Activated T-helper 2 cell treated with anti-CD3 and anti-CD28 coated beads, Interferon-gamma antibody, Interleukin-2, Interleukin-4, amounts not matched to agents 10 μg/mL and 5 μg/mL and 100 μg/mL, durations not matched to agents 14 hours and 24 hours and 36 hours (primary cell): ENCODE measurements around the gene HSD11B1L. TPM values are rescaled to one million over a fixed set of nuclear protein-coding genes. Genes with fewer than 3 reads are reported as not detected.
A peak's percentile ranks its signal among the peaks of the same experiment; 100 is the strongest.

Experiments used
- DNase-seq: peaks from one replicate; pipeline ENCODE4 v3.0.0; 2021; ENCODE audit warnings: low spot score
- H3K27ac Mint-ChIP-seq: one replicate; pipeline ENCODE4 v1.8.0; 2021; ENCODE audit warnings: mixed read lengths
- H3K27me3 Mint-ChIP-seq: one replicate; pipeline ENCODE4 v1.8.0; 2021; ENCODE audit warnings: low read depth, mixed read lengths
- H3K36me3 Mint-ChIP-seq: one replicate; pipeline ENCODE4 v1.8.0; 2021; ENCODE audit warnings: low read depth, mixed read lengths
- H3K4me1 Mint-ChIP-seq: one replicate; pipeline ENCODE4 v1.8.0; 2021; ENCODE audit warnings: low read depth, mixed read lengths
- H3K4me3 Mint-ChIP-seq: one replicate; pipeline ENCODE4 v1.8.0; 2021; ENCODE audit warnings: low read depth, mild to moderate bottlenecking, moderate library complexity, mixed read lengths
- H3K9me3 Mint-ChIP-seq: one replicate; pipeline ENCODE4 v1.8.0; 2021; ENCODE audit warnings: mixed read lengths
- intact Hi-C: fragments of 100-400 bp; cut with micrococcal nuclease; formaldehyde crosslinking; loops from one replicate; pipeline ENCODE4 v1.15.1; 2023
- total RNA-seq: library from RNA; stranded (reverse); gene quantifications from 2 replicates; pipeline ENCODE4 v1.2.3, GENCODE V29; 2022

Gene HSD11B1L
- total RNA-seq, 1 donor from 2014 or later: 2.5 TPM

GRCh38 chr19:5703819-5704818, 23.3 kb downstream of the HSD11B1L start:
- no peak overlapping the region for H3K27ac Mint-ChIP-seq
- H3K4me1 Mint-ChIP-seq: no peaks in the 10 kb centered on the region
- no peaks in the 10 kb centered on the region for H3K9me3 Mint-ChIP-seq
- peaks cover 60% of the 10 kb centered on the region for H3K36me3 Mint-ChIP-seq
- H3K4me3 Mint-ChIP-seq: no peak overlapping the region
- intact Hi-C loops: no loop called here
- DNase-seq: no peak
- H3K27me3 Mint-ChIP-seq: no peaks in the 10 kb centered on the region

GRCh38 chr19:5705552-5705951, 24.7 kb downstream of the HSD11B1L start:
- Mint-ChIP-seq H3K9me3 (no peaks in the 10 kb centered on the region), H3K4me1 (no peaks in the 10 kb centered on the region), H3K27ac (no peak overlapping the region), H3K4me3 (no peak overlapping the region), H3K36me3 (peaks cover 63% of the 10 kb centered on the region), H3K27me3 (no peaks in the 10 kb centered on the region)
- intact Hi-C loops: no loop called here
- DNase-seq: no peak

GRCh38 chr19:5706876-5707573, 26.2 kb downstream of the HSD11B1L start:
- no peaks in the 10 kb centered on the region for H3K27me3 Mint-ChIP-seq
- no peaks in the 10 kb centered on the region for H3K4me1 Mint-ChIP-seq
- intact Hi-C loops: no loop called here
- DNase-seq: no peak
- no peaks in the 10 kb centered on the region for H3K9me3 Mint-ChIP-seq
- H3K36me3 Mint-ChIP-seq: peaks cover 63% of the 10 kb centered on the region
- no peak overlapping the region for H3K4me3 Mint-ChIP-seq
- no peak overlapping the region for H3K27ac Mint-ChIP-seq

GRCh38 chr19:5707576-5708575, 27.0 kb downstream of the HSD11B1L start:
- no peaks in the 10 kb centered on the region for H3K27me3 Mint-ChIP-seq
- DNase-seq: no peak
- H3K9me3 Mint-ChIP-seq: no peaks in the 10 kb centered on the region
- no peak overlapping the region for H3K4me3 Mint-ChIP-seq
- no peaks in the 10 kb centered on the region for H3K4me1 Mint-ChIP-seq
- peaks cover 65% of the 10 kb centered on the region for H3K36me3 Mint-ChIP-seq
- intact Hi-C loops: no loop called here
- no peak overlapping the region for H3K27ac Mint-ChIP-seq

GRCh38 chr19:5711025-5711424, 30.2 kb downstream of the HSD11B1L start:
- H3K9me3 Mint-ChIP-seq: no peaks in the 10 kb centered on the region
- no peak overlapping the region for H3K27ac Mint-ChIP-seq
- H3K4me1 Mint-ChIP-seq: peaks cover 3% of the 10 kb centered on the region
- H3K4me3 Mint-ChIP-seq: no peak overlapping the region
- H3K27me3 Mint-ChIP-seq: no peaks in the 10 kb centered on the region
- DNase-seq: no peak
- H3K36me3 Mint-ChIP-seq: peaks cover 60% of the 10 kb centered on the region
- intact Hi-C loops: no loop called here

- Mint-ChIP-seq H3K27ac (no peak overlapping the region), H3K4me1 (peaks cover 3% of the 10 kb centered on the region), H3K9me3 (no peaks in the 10 kb centered on the region), H3K36me3 (peaks cover 59% of the 10 kb centered on the region), H3K4me3 (no peak overlapping the region), H3K27me3 (no peaks in the 10 kb centered on the region)
- intact Hi-C loops: no loop called here
- no peak for DNase-seq
These were observed 30.9 kb downstream of the HSD11B1L start for GRCh38 chr19:5711713-5712161.

- intact Hi-C loops: no loop called here
- peaks cover 14% of the 10 kb centered on the region for H3K4me1 Mint-ChIP-seq
- H3K4me3 Mint-ChIP-seq: no peak overlapping the region
- no peaks in the 10 kb centered on the region for H3K27me3 Mint-ChIP-seq
- peaks cover 64% of the 10 kb centered on the region for H3K36me3 Mint-ChIP-seq
- no peak overlapping the region for H3K27ac Mint-ChIP-seq
- no peak for DNase-seq
- no peaks in the 10 kb centered on the region for H3K9me3 Mint-ChIP-seq
These were observed 32.4 kb downstream of the HSD11B1L start for GRCh38 chr19:5713228-5713627.

- H3K27me3 Mint-ChIP-seq: no peaks in the 10 kb centered on the region
- no peak overlapping the region for H3K4me3 Mint-ChIP-seq
- no peak overlapping the region for H3K27ac Mint-ChIP-seq
- H3K4me1 Mint-ChIP-seq: peaks cover 17% of the 10 kb centered on the region
- H3K36me3 Mint-ChIP-seq: peaks cover 67% of the 10 kb centered on the region
- intact Hi-C loops: no loop called here
- DNase-seq: no peak
- H3K9me3 Mint-ChIP-seq: no peaks in the 10 kb centered on the region
These were observed 34.0 kb downstream of the HSD11B1L start for GRCh38 chr19:5714816-5715215.

- Mint-ChIP-seq H3K27me3 (no peaks in the 10 kb centered on the region), H3K4me1 (peaks cover 20% of the 10 kb centered on the region), H3K36me3 (peaks cover 49% of the 10 kb centered on the region), H3K9me3 (no peaks in the 10 kb centered on the region), H3K4me3 (peak overlapping the region; percentile 93), H3K27ac (peak overlapping the region; percentile 94)
- DNase-seq: no peak
- intact Hi-C loops: no loop called here
These were observed 36.5 kb downstream of the HSD11B1L start for GRCh38 chr19:5717215-5717935.

GRCh38 chr19:5718037-5718578, 37.3 kb downstream of the HSD11B1L start:
- no peaks in the 10 kb centered on the region for H3K27me3 Mint-ChIP-seq
- peak overlapping the region; percentile 94 for H3K27ac Mint-ChIP-seq
- peaks cover 46% of the 10 kb centered on the region for H3K36me3 Mint-ChIP-seq
- intact Hi-C loops: no loop called here
- DNase-seq: no peak
- peak overlapping the region; percentile 93 for H3K4me3 Mint-ChIP-seq
- no peaks in the 10 kb centered on the region for H3K9me3 Mint-ChIP-seq
- H3K4me1 Mint-ChIP-seq: peaks cover 20% of the 10 kb centered on the region

- peak; percentile 42 for DNase-seq
- Mint-ChIP-seq H3K9me3 (no peaks in the 10 kb centered on the region), H3K4me1 (peaks cover 20% of the 10 kb centered on the region), H3K36me3 (peaks cover 39% of the 10 kb centered on the region), H3K27me3 (no peaks in the 10 kb centered on the region), H3K4me3 (peak overlapping the region; percentile 93), H3K27ac (peak overlapping the region; percentile 94)
- intact Hi-C loops: no loop called here
These were observed 37.9 kb downstream of the HSD11B1L start for GRCh38 chr19:5718579-5719273.
